Endodermal cell (in vitro differentiated cells): ENCODE measurements around the gene CLBA1. TPM values are rescaled to one million over a fixed set of nuclear protein-coding genes. Genes with fewer than 3 reads are reported as not detected.

Experiments used
- DNase-seq: peaks from one replicate; pipeline ENCODE4 v3.0.0-alpha.2; 2017
- H3K27ac ChIP-seq: 2 replicates; pipeline ENCODE4 v1.5.1; 2013; ENCODE audit warnings: mild to moderate bottlenecking, low read depth, low read length, moderate library complexity
- H3K27me3 ChIP-seq: 2 replicates; pipeline ENCODE4 v1.6.1; 2013; ENCODE audit warnings: mild to moderate bottlenecking, low read length, moderate library complexity; ENCODE audit not compliant: insufficient read depth, control insufficient read depth, poor library complexity, severe bottlenecking
- H3K36me3 ChIP-seq: 2 replicates; pipeline ENCODE4 v1.7.0; 2013; ENCODE audit warnings: mild to moderate bottlenecking, low read length, moderate library complexity; ENCODE audit not compliant: control insufficient read depth, insufficient read depth
- H3K4me1 ChIP-seq: one replicate; pipeline ENCODE4 v1.7.0; 2013; ENCODE audit warnings: low read length; ENCODE audit not compliant: control insufficient read depth, insufficient read depth
- H3K4me3 ChIP-seq: 2 replicates; pipeline ENCODE4 v1.5.1; 2013; ENCODE audit warnings: mild to moderate bottlenecking, low read length, moderate library complexity
- H3K9ac ChIP-seq: 2 replicates; pipeline ENCODE4 v1.6.1; 2013; ENCODE audit warnings: mild to moderate bottlenecking, low read length, moderate library complexity; ENCODE audit not compliant: poor library complexity, severe bottlenecking; ENCODE audit errors: extremely low read depth
- H3K9me3 ChIP-seq: 2 replicates; pipeline ENCODE4 v1.6.1; 2013; ENCODE audit warnings: mild to moderate bottlenecking, low read length, moderate library complexity; ENCODE audit not compliant: control insufficient read depth
- H3K27ac Mint-ChIP-seq: 2 replicates; pipeline ENCODE4 v1.8.0; 2020; ENCODE audit warnings: mixed read lengths
- H3K27me3 Mint-ChIP-seq: 2 replicates; pipeline ENCODE4 v1.8.0; 2021; ENCODE audit warnings: mild to moderate bottlenecking, mixed read lengths; ENCODE audit not compliant: insufficient read depth
- H3K36me3 Mint-ChIP-seq: 2 replicates; pipeline ENCODE4 v1.8.0; 2020; ENCODE audit warnings: low read depth, mixed read lengths
- H3K4me1 Mint-ChIP-seq: 2 replicates; pipeline ENCODE4 v1.8.0; 2020; ENCODE audit warnings: mixed read lengths
- H3K4me3 Mint-ChIP-seq: 2 replicates; pipeline ENCODE4 v1.8.0; 2020; ENCODE audit warnings: mild to moderate bottlenecking, moderate library complexity, mixed read lengths
- H3K9me3 Mint-ChIP-seq: 2 replicates; pipeline ENCODE4 v1.8.0; 2020; ENCODE audit warnings: mild to moderate bottlenecking, mixed read lengths
- CTCF ChIP-seq: fragments of 200-600 bp; sonication (generic); conservative IDR thresholded peaks from 2 replicates; pipeline ENCODE4 v1.5.0; 2021; ENCODE audit warnings: antibody characterized with exemption, mild to moderate bottlenecking
- WGBS, 2 experiments: methylation state at CpG; one replicate each; pipeline versions ENCODE4 v1.1.5 to v1.1.7; 2013; ENCODE audit warnings: missing lambda C conversion rate in 2 of 2, mixed read lengths in 1 of 2; ENCODE audit not compliant: insufficient coverage in 1 of 2, insufficient read length in 1 of 2; 5-methylcytosine and 5-hydroxymethylcytosine counted together
- total RNA-seq, 2 donors: library from RNA; stranded (reverse); fragmentation: NEBNext Ultra II Directional in 1 of 2; extraction: Animal tissue kit (Norgen Biotek cat#: 25700) in 1 of 2; gene quantifications; 2 replicates in 1 of 2; 3 replicates in 1 of 2; pipeline ENCODE4 v1.2.1, GENCODE V29; 2021

The CLBA1 gene
- total RNA-seq, 2 donors from 2014 or later, result 11.2 to 12.5 TPM

GRCh38 chr14:105039458-105040205 lies 54.0 kb downstream of the CLBA1 start:
- Mint-ChIP-seq H3K9me3 (no peaks in the 10 kb centered on the region), H3K4me3 (no peak overlapping the region), H3K4me1 (peaks cover 7% of the 10 kb centered on the region), H3K27ac (no peak overlapping the region), H3K27me3 (peaks cover 26% of the 10 kb centered on the region), H3K36me3 (no peaks in the 10 kb centered on the region)
- DNase-seq, result no peak
- Histone ChIP-seq H3K9me3 (no peaks in the 10 kb centered on the region), H3K4me1 (no peaks in the 10 kb centered on the region), H3K9ac (no peak overlapping the region), H3K4me3 (no peak overlapping the region), H3K27me3 (peaks cover 11% of the 10 kb centered on the region), H3K27ac (no peak overlapping the region), H3K36me3 (no peaks in the 10 kb centered on the region)
- 89 to 90% methylated on average over 12 to 14 of the region's 14 CpGs for WGBS, 2 experiments
- no peak for TF ChIP-seq CTCF

DNA sequence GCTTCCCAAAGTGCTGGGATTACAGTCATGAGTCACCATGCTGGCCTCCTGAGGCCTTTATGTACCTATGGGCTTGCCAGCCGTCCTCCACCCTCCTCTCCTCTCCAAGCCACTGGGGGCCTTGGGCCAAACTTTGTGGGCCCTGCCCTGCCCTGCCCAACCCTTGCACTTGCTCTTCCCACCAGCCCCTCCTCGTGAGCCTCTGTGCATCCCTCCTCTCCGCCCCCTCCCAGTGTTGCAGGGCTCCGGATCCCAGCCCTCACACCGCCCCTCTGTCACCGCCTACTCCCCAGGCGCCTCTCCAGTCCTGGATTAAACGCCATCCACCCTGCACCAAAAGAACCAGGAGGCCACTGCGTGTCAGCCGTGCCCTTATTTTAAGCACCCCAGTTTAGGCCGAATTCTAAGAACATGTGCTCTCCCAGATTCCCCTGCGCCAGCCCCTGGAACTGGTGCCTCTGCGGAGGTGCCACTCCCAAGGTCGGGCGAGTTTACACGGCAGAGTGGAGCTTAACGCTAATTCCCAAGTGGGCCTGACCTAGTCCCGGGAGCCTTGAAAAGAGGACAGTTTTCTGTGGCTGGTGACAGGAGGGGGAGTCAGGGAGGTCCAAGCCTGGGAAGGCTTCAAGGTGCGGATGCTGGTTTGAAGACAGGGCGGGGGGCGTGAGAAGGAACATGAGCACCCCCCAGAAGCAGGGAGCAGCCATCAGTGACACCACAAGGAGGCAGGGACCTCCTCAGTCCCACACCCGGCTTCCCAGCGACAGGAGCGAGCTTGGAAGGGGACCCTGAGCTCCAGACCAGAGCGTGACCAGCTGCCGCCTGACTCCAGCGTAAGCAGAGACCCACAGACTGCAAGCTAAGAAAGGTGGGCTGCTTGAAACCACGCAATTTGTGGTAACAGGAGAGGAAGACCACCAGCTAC lies 56.5 kb downstream of the CLBA1 start:
- H3K4me1 ChIP-seq, result no peaks in the 10 kb centered on the region

More for the DNA sequence above, 56.5 kb downstream of the CLBA1 start:
- no peak overlapping the region for H3K4me3 ChIP-seq
- H3K27me3 Mint-ChIP-seq, result peaks cover 25% of the 10 kb centered on the region
- TF ChIP-seq CTCF, result no peak
- 86 to 92% methylated on average over 22 to 28 of the region's 28 CpGs for WGBS, 2 experiments
- peaks cover 7% of the 10 kb centered on the region for H3K4me1 Mint-ChIP-seq
- no peaks in the 10 kb centered on the region for H3K36me3 Mint-ChIP-seq
- H3K9me3 Mint-ChIP-seq, result no peaks in the 10 kb centered on the region
- DNase-seq, result no peak
- H3K4me3 Mint-ChIP-seq, result no peak overlapping the region
- H3K27me3 ChIP-seq, result peaks cover 9% of the 10 kb centered on the region
- no peak overlapping the region for H3K27ac ChIP-seq
- no peaks in the 10 kb centered on the region for H3K9me3 ChIP-seq
- H3K27ac Mint-ChIP-seq, result no peak overlapping the region
- no peak overlapping the region for H3K9ac ChIP-seq
- no peaks in the 10 kb centered on the region for H3K36me3 ChIP-seq
